Stomach (tissue), 9 donors: Measurements from ENCODE around the gene TNS3. TPM values are rescaled to one million over a fixed set of nuclear protein-coding genes. Genes with fewer than 3 reads are reported as not detected.
A peak's percentile ranks its signal among the peaks of the same experiment; 100 is the strongest.

Experiments used
- DNase-seq, 2 donors: peaks; one replicate each; pipeline versions ENCODE4 v3.0.0 to v3.0.0-alpha.2; 2013 to 2019
- H3K27ac ChIP-seq, 5 donors: fragments of 200-600 bp in 4 of 5; sonication (generic) in 4 of 5; one replicate each; pipeline ENCODE4 v1.5.1; 2013 to 2019; ENCODE audit warnings: mild to moderate bottlenecking in 1 of 5, moderate library complexity in 1 of 5
- H3K27me3 ChIP-seq, 3 donors: fragments of 200-600 bp; sonication (generic); one replicate each; pipeline ENCODE4 v1.5.1; 2017 to 2019; ENCODE audit warnings: mixed run types in 1 of 3
- H3K36me3 ChIP-seq, 4 donors: fragments of 200-600 bp; sonication (generic); 1 replicate in 3 of 4; 2 replicates in 1 of 4; pipeline ENCODE4 v1.5.1; 2016 to 2019
- H3K4me1 ChIP-seq, 4 donors: fragments of 200-600 bp; sonication (generic); one replicate each; pipeline ENCODE4 v1.5.1; 2016 to 2019
- H3K4me3 ChIP-seq, 4 donors: fragments of 200-600 bp; sonication (generic) in 3 of 4; one replicate each; pipeline ENCODE4 v1.5.1; 2016 to 2019; ENCODE audit warnings: mild to moderate bottlenecking in 1 of 4
- H3K9me3 ChIP-seq, 4 donors: fragments of 200-600 bp; sonication (generic); one replicate each; pipeline ENCODE4 v1.5.1; 2016 to 2019
- CTCF ChIP-seq, 7 experiments: fragments of 450-650 bp in 4 of 7; fragments of 200-600 bp in 3 of 7; sonication (generic) in 3 of 7; IDR thresholded peaks; one replicate each; pipeline ENCODE4 v1.5.1; 2016 to 2019; ENCODE audit warnings: antibody characterized with exemption in 7 of 7, control low read depth in 2 of 7, mild to moderate bottlenecking in 1 of 7
- EP300 ChIP-seq: sonication (generic); formaldehyde crosslinking; IDR thresholded peaks from one replicate; pipeline ENCODE4 v1.6.1; 2017; ENCODE audit warnings: antibody characterized with exemption
- POLR2A ChIP-seq, 4 donors: fragments of 450-650 bp; IDR thresholded peaks; one replicate each; pipeline ENCODE4 v1.6.1; 2016; ENCODE audit warnings: antibody characterized with exemption in 4 of 4, control low read depth in 2 of 4, mild to moderate bottlenecking in 1 of 4, moderate library complexity in 1 of 4
- POLR2AphosphoS5 ChIP-seq, 3 donors: sonication (generic); formaldehyde crosslinking; IDR thresholded peaks; one replicate each; pipeline ENCODE4 v1.6.1; 2016; ENCODE audit warnings: antibody characterized with exemption in 3 of 3
- WGBS, 5 donors: extraction: QIAGEN DNeasy Blood & Tissue Kit in 3 of 5; methylation state at CpG; one replicate each; pipeline versions ENCODE4 v1.1.5 to v1.1.7; 2013 to 2018; 5-methylcytosine and 5-hydroxymethylcytosine counted together
- intact Hi-C: fragments of 100-400 bp; cut with DNase I; formaldehyde crosslinking; loops from one replicate; pipeline ENCODE4 v1.15.1; 2023; ENCODE audit warnings: low total_unique reads
- polyA plus RNA-seq, 3 donors: library from polyadenylated mRNA; stranded (reverse); fragments of 200-250 nt; gene quantifications; one replicate each; pipeline ENCODE4 v1.2.3, GENCODE V29; 2013
- total RNA-seq, 5 donors: library from RNA; depleted of rRNA; stranded (reverse); fragments of >200 nt; gene quantifications; one replicate each; pipeline versions ENCODE4 v1.1.0 to v1.2.3, GENCODE V29; 2014 to 2016
- donor health status: healthy with polysubstance abuse.
- donor health status: Bipolar disorder and iron deficiency.
- donor health status: healthy.

Gene TNS3
- total and polyA plus RNA-seq, 8 donors, result 10.0 to 105 (median 41.0) TPM

GRCh38 chr7:47572939-47573757 is 8.8 kb downstream of the TNS3 start:
- peak overlapping the region in 1 of 4 donors; percentile 8 for H3K4me3 ChIP-seq
- peak overlapping the region; percentile 75 to 95 (median 91) for H3K27ac ChIP-seq
- H3K4me1 ChIP-seq, result peaks cover 78 to 98% (median 88%) of the 10 kb centered on the region in 4 donors
- no peaks in the 10 kb centered on the region for H3K9me3 ChIP-seq
- no peaks in the 10 kb centered on the region for H3K36me3 ChIP-seq
- DNase-seq, result peak; percentile 49 to 82
- WGBS, 5 donors, result 24 to 63% (median 47%) methylated on average over 19 of the region's 19 CpGs
- no peaks in the 10 kb centered on the region for H3K27me3 ChIP-seq
- TF ChIP-seq POLR2A (IDR thresholded peaks at IDR 0.05), result no peak
- TF ChIP-seq EP300, result no peak
- peak in 1 of 3 donors; percentile 26 for TF ChIP-seq POLR2AphosphoS5 (IDR thresholded peaks at IDR 0.05)
- no peak for TF ChIP-seq CTCF (IDR thresholded peaks at IDR 0.05)
- intact Hi-C loops, result no loop called here

- WGBS, 5 donors, result 14 to 41% (median 28%) methylated on average over 13 to 14 of the region's 14 CpGs
- TF ChIP-seq POLR2AphosphoS5 (IDR thresholded peaks at IDR 0.05), result no peak
- TF ChIP-seq POLR2A (IDR thresholded peaks at IDR 0.05), result no peak
- TF ChIP-seq CTCF (IDR thresholded peaks at IDR 0.05), result no peak
- Histone ChIP-seq H3K4me3 (peak overlapping the region in 3 of 4 donors; percentile 4 to 22 (median 17)), H3K4me1 (peaks cover 67 to 91% (median 79%) of the 10 kb centered on the region in 4 donors), H3K36me3 (no peaks in the 10 kb centered on the region), H3K27me3 (no peaks in the 10 kb centered on the region), H3K27ac (peak overlapping the region; percentile 77 to 95 (median 91)), H3K9me3 (no peaks in the 10 kb centered on the region)
- intact Hi-C loops, result no loop called here
- DNase-seq, result no peak
Measured at GRCh38 chr7:47572094-47572445, 9.8 kb downstream of the TNS3 start.

GRCh38 chr7:47571331-47572093 is 10.4 kb downstream of the TNS3 start:
- intact Hi-C loops, result no loop called here

GRCh38 chr7:47570649-47571050 is 11.3 kb downstream of the TNS3 start:
- Histone ChIP-seq H3K4me3 (no peak overlapping the region), H3K9me3 (no peaks in the 10 kb centered on the region), H3K36me3 (no peaks in the 10 kb centered on the region), H3K4me1 (peaks cover 53 to 85% (median 65%) of the 10 kb centered on the region in 4 donors), H3K27me3 (no peaks in the 10 kb centered on the region), H3K27ac (peak overlapping the region; percentile 77 to 95 (median 91))
- DNase-seq, result peak in 1 of 2 donors; percentile 81
- 22 to 34% (median 26%) methylated on average over 4 of the region's 4 CpGs for WGBS, 5 donors
- intact Hi-C loops, result no loop called here
- TF ChIP-seq POLR2A (IDR thresholded peaks at IDR 0.05) (no peak), CTCF (IDR thresholded peaks at IDR 0.05) (no peak), POLR2AphosphoS5 (IDR thresholded peaks at IDR 0.05) (no peak), EP300 (no peak)

More at GRCh38 chr7:47571331-47572093, 10.4 kb downstream of the TNS3 start:
- H3K27me3 ChIP-seq, result no peaks in the 10 kb centered on the region
- no peaks in the 10 kb centered on the region for H3K36me3 ChIP-seq
- H3K4me1 ChIP-seq, result peaks cover 61 to 87% (median 74%) of the 10 kb centered on the region in 4 donors
- no peaks in the 10 kb centered on the region for H3K9me3 ChIP-seq
- H3K27ac ChIP-seq, result peak overlapping the region; percentile 77 to 95 (median 91)
- TF ChIP-seq POLR2AphosphoS5 (IDR thresholded peaks at IDR 0.05), result peak in 2 of 3 donors; percentile 36
- no peak for TF ChIP-seq EP300
- peak; percentile 83 to 85 for DNase-seq
- peak overlapping the region in 3 of 4 donors; percentile 4 to 22 (median 17) for H3K4me3 ChIP-seq
- 6 to 14% (median 10%) methylated on average over 11 to 24 of the region's 24 CpGs for WGBS, 5 donors
